ENCODE results near the gene FBXL16. TPM values are rescaled to one million over a fixed set of nuclear protein-coding genes. Genes with fewer than 3 reads are reported as not detected.

Gene FBXL16
- total and polyA plus RNA-seq, 4 donors: 7.4 to 76.0 (median 43.4) TPM

- H3K9me3 ChIP-seq (ENCODE audit: control insufficient read depth, insufficient read depth, low read length): no peaks in the 10 kb centered on the region
- H3K27ac ChIP-seq (ENCODE audit: low read depth, low read length): no peak overlapping the region
- no peak for DNase-seq (ENCODE audit: low read depth in 4 of 6, low spot score in 6 of 6)
- peaks cover 34% of the 10 kb centered on the region for H3K4me1 ChIP-seq (ENCODE audit: control insufficient read depth, insufficient read depth, low read length)
- WGBS (ENCODE audit: insufficient coverage): 93% methylated on average over 21 of the region's 21 CpGs
- H3K36me3 ChIP-seq (ENCODE audit: control insufficient read depth, insufficient read depth, low read length): peaks cover 85% of the 10 kb centered on the region
- H3K4me3 ChIP-seq (ENCODE audit: low read depth, low read length): no peak overlapping the region
- peaks cover 9% of the 10 kb centered on the region for H3K27me3 ChIP-seq (ENCODE audit: control insufficient read depth, insufficient read depth, low read length)
Observed at GRCh38 chr16:672851-673250, 32.8 kb downstream of the FBXL16 start.

- WGBS (ENCODE audit: insufficient coverage): 94% methylated on average over 16 of the region's 19 CpGs
- H3K36me3 ChIP-seq (ENCODE audit: control insufficient read depth, insufficient read depth, low read length): peaks cover 84% of the 10 kb centered on the region
- no peaks in the 10 kb centered on the region for H3K9me3 ChIP-seq (ENCODE audit: control insufficient read depth, insufficient read depth, low read length)
Observed at GRCh38 chr16:672371-672770, 33.2 kb downstream of the FBXL16 start.

GRCh38 chr16:671353-672131 lies 34.1 kb downstream of the FBXL16 start:
- H3K27ac ChIP-seq (ENCODE audit: low read depth, low read length): no peak overlapping the region
- peaks cover 84% of the 10 kb centered on the region for H3K36me3 ChIP-seq (ENCODE audit: control insufficient read depth, insufficient read depth, low read length)
- no peak overlapping the region for H3K4me3 ChIP-seq (ENCODE audit: low read depth, low read length)
- H3K4me1 ChIP-seq (ENCODE audit: control insufficient read depth, insufficient read depth, low read length): peaks cover 34% of the 10 kb centered on the region
- H3K27me3 ChIP-seq (ENCODE audit: control insufficient read depth, insufficient read depth, low read length): peaks cover 5% of the 10 kb centered on the region
- H3K9me3 ChIP-seq (ENCODE audit: control insufficient read depth, insufficient read depth, low read length): no peaks in the 10 kb centered on the region
- WGBS (ENCODE audit: insufficient coverage): 87% methylated on average over 32 of the region's 40 CpGs
- DNase-seq (ENCODE audit: low read depth in 4 of 6, low spot score in 6 of 6): no peak

More at GRCh38 chr16:672371-672770, 33.2 kb downstream of the FBXL16 start:
- H3K4me3 ChIP-seq (ENCODE audit: low read depth, low read length): no peak overlapping the region
- no peak for DNase-seq (ENCODE audit: low read depth in 4 of 6, low spot score in 6 of 6)
- no peak overlapping the region for H3K27ac ChIP-seq (ENCODE audit: low read depth, low read length)
- H3K27me3 ChIP-seq (ENCODE audit: control insufficient read depth, insufficient read depth, low read length): peaks cover 9% of the 10 kb centered on the region
- H3K4me1 ChIP-seq (ENCODE audit: control insufficient read depth, insufficient read depth, low read length): peaks cover 38% of the 10 kb centered on the region

DNA sequence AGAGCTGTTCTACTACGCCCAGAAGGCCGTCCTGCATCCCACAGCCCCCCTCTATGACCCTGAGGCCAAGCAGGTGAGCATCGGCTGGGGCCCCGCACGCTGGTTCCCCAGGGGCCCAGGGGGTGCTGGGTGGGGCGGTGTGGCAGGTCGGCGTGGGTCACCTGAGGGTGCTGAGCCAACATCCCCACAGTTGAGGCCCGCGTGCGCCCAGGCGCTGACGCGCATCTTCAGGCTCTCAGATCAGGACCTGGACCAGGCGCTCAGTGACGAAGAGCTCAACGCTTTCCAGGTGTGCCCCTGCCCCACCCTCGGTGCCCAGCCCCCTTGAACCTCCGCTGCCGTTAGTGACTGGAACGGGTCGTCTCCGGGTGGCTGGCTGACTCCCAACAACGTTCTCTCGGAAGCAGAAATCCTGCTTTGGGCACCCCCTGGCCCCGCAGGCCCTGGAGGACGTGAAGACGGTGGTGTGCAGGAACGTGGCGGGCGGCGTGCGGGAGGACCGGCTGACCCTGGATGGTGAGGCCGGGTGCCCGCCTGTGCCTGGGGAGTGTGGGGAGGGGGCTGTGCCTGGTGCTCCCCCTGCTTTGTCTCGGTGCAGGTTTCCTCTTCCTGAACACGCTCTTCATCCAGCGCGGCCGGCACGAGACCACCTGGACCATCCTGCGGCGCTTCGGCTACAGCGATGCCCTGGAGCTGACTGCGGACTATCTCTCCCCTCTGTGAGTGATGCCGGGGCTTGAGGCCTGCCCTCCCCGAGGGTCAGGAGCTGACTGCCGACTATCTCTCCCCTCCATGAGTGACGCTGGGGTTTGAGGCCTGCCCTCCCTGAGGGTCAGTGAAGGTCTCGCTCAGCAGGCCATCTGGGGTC lies 34.9 kb downstream of the FBXL16 start:
- no peak for DNase-seq (ENCODE audit: low read depth in 4 of 6, low spot score in 6 of 6)
- peaks cover 5% of the 10 kb centered on the region for H3K27me3 ChIP-seq (ENCODE audit: control insufficient read depth, insufficient read depth, low read length)
- WGBS (ENCODE audit: insufficient coverage): 94% methylated on average over 51 of the region's 52 CpGs
- H3K4me1 ChIP-seq (ENCODE audit: control insufficient read depth, insufficient read depth, low read length): peaks cover 29% of the 10 kb centered on the region
- H3K9me3 ChIP-seq (ENCODE audit: control insufficient read depth, insufficient read depth, low read length): no peaks in the 10 kb centered on the region
- H3K4me3 ChIP-seq (ENCODE audit: low read depth, low read length): no peak overlapping the region
- H3K27ac ChIP-seq (ENCODE audit: low read depth, low read length): no peak overlapping the region
- H3K36me3 ChIP-seq (ENCODE audit: control insufficient read depth, insufficient read depth, low read length): peaks cover 88% of the 10 kb centered on the region

DNA sequence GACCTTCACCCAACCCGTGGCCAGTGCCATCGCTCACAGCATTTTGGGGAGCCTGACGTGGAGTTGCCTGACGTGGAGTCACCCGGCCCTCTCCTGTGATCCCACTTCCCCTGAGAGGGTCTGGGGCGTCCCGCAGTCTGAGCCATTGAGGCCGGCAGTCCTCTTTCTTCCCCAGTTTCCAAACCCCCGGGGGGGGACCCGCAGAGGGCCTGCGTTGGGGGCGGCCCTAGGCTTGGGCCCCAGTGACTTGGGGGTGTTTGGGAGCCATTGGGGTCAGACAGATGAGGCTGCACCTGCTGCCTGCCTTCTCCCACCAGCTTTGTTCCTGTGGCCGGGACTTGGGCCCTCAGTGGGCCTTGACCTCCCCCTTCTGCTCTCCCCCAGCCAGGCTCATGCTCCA lies 35.9 kb downstream of the FBXL16 start:
- Histone ChIP-seq H3K9me3 (ENCODE audit: control insufficient read depth, insufficient read depth, low read length) (no peaks in the 10 kb centered on the region), H3K4me1 (ENCODE audit: control insufficient read depth, insufficient read depth, low read length) (peaks cover 22% of the 10 kb centered on the region), H3K27me3 (ENCODE audit: control insufficient read depth, insufficient read depth, low read length) (no peaks in the 10 kb centered on the region), H3K4me3 (ENCODE audit: low read depth, low read length) (no peak overlapping the region), H3K27ac (ENCODE audit: low read depth, low read length) (no peak overlapping the region), H3K36me3 (ENCODE audit: control insufficient read depth, insufficient read depth, low read length) (peaks cover 91% of the 10 kb centered on the region)
- DNase-seq (ENCODE audit: low read depth in 4 of 6, low spot score in 6 of 6): no peak
- WGBS (ENCODE audit: insufficient coverage): 94% methylated on average over 13 of the region's 13 CpGs

- Histone ChIP-seq H3K27ac (ENCODE audit: low read depth, low read length) (no peak overlapping the region), H3K4me1 (ENCODE audit: control insufficient read depth, insufficient read depth, low read length) (peaks cover 21% of the 10 kb centered on the region), H3K27me3 (ENCODE audit: control insufficient read depth, insufficient read depth, low read length) (no peaks in the 10 kb centered on the region), H3K36me3 (ENCODE audit: control insufficient read depth, insufficient read depth, low read length) (peaks cover 89% of the 10 kb centered on the region), H3K4me3 (ENCODE audit: low read depth, low read length) (peak overlapping the region; percentile 66), H3K9me3 (ENCODE audit: control insufficient read depth, insufficient read depth, low read length) (no peaks in the 10 kb centered on the region)
- no peak for DNase-seq (ENCODE audit: low read depth in 4 of 6, low spot score in 6 of 6)
- 15% methylated on average over 50 of the region's 50 CpGs for WGBS (ENCODE audit: insufficient coverage)
Observed at GRCh38 chr16:668519-669171, 37.0 kb downstream of the FBXL16 start.

DNA sequence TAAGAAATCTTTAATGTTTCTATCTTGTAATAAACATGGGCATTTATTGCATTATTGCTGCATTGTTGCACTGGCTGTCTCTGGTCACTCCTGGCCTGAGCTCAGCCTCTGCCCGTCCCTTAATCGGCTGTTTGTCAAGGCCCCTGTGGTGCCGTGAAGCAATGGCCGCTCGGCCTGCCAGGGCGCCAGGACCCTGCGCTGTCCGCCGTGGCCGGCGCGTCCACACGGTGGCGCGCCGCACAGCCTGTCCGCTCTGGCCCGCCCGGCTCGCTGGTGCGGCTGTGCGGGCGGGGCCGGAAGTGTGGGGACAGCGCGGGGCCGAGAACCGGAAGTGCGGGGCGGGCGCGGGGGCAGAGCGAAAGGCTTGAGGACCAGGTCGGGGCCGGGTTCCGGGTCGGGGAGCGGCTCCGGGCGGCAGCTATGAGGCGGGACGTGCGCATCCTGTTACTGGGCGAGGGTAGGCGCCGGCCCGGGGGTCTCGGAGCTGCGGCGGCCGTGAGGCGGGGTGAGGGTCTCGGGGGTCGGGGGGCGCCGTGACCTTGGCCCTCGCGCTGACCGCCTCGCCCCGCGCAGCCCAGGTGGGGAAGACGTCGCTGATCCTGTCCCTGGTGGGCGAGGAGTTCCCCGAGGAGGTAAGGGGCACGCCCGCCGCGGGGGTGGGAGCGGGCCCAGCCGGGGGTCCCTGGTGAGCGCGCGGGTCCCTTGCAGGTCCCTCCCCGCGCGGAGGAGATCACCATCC lies 37.7 kb downstream of the FBXL16 start, which contains the start of gene RHOT2:
RHOT2 (plus strand) TSS at position 353 of the 739 bp plus-strand sequence; CDS start at position 421, 68 bp downstream.
- Histone ChIP-seq H3K9me3 (ENCODE audit: control insufficient read depth, insufficient read depth, low read length) (no peaks in the 10 kb centered on the region), H3K36me3 (ENCODE audit: control insufficient read depth, insufficient read depth, low read length) (peaks cover 85% of the 10 kb centered on the region), H3K27me3 (ENCODE audit: control insufficient read depth, insufficient read depth, low read length) (no peaks in the 10 kb centered on the region), H3K4me3 (ENCODE audit: low read depth, low read length) (peak within 1 kb of the TSS; percentile 66), H3K27ac (ENCODE audit: low read depth, low read length) (peak within 1 kb of the TSS; percentile 33), H3K4me1 (ENCODE audit: control insufficient read depth, insufficient read depth, low read length) (peaks cover 21% of the 10 kb centered on the region)
- WGBS (ENCODE audit: insufficient coverage): 0% methylated on average over 78 of the region's 78 CpGs
- DNase-seq (ENCODE audit: low read depth in 4 of 6, low spot score in 6 of 6): peak; percentile 63 to 97 (median 86)

- Histone ChIP-seq H3K36me3 (ENCODE audit: control insufficient read depth, insufficient read depth, low read length) (peaks cover 85% of the 10 kb centered on the region), H3K27ac (ENCODE audit: low read depth, low read length) (peak overlapping the region; percentile 33), H3K9me3 (ENCODE audit: control insufficient read depth, insufficient read depth, low read length) (no peaks in the 10 kb centered on the region), H3K27me3 (ENCODE audit: control insufficient read depth, insufficient read depth, low read length) (no peaks in the 10 kb centered on the region), H3K4me3 (ENCODE audit: low read depth, low read length) (no peak overlapping the region), H3K4me1 (ENCODE audit: control insufficient read depth, insufficient read depth, low read length) (peaks cover 21% of the 10 kb centered on the region)
- DNase-seq (ENCODE audit: low read depth in 4 of 6, low spot score in 6 of 6): no peak
- WGBS (ENCODE audit: insufficient coverage): 76% methylated on average over 17 of the region's 22 CpGs
Observed at GRCh38 chr16:667113-667779, 38.4 kb downstream of the FBXL16 start.
